Measurements from ENCODE around the gene ST6GALNAC2. TPM values are rescaled to one million over a fixed set of nuclear protein-coding genes. Genes with fewer than 3 reads are reported as not detected.

Gene ST6GALNAC2
- total and polyA plus RNA-seq, 4 experiments from 2014 or later, result 0.95 to 3.6 (median 2.9) TPM

- Mint-ChIP-seq H3K4me3 (no peak overlapping the region), H3K27ac (no peak overlapping the region), H3K36me3 (no peaks in the 10 kb centered on the region), H3K4me1 (peaks cover 16 to 26% (median 20%) of the 10 kb centered on the region in 4 donors), H3K9me3 (no peaks in the 10 kb centered on the region), H3K27me3 (peaks cover 3 to 9% of the 10 kb centered on the region in 2 donors)
- Histone ChIP-seq H3K4me1 (ENCODE audit: insufficient read depth, low read length) (peaks cover 20% of the 10 kb centered on the region), H3K9me3 (ENCODE audit: control insufficient read depth in 1 of 2, low read length in 2 of 2) (no peaks in the 10 kb centered on the region), H3K27ac (ENCODE audit: low read depth, low read length) (no peak overlapping the region), H3K4me3 (ENCODE audit: low read length in 2 of 2) (no peak overlapping the region), H3K27me3 (ENCODE audit: insufficient read depth, low read length) (no peaks in the 10 kb centered on the region), H3K36me3 (ENCODE audit: insufficient read depth, low read length) (no peaks in the 10 kb centered on the region)
- CTCF ChIA-PET (ENCODE audit: partially characterized antibody), result interaction anchor here (0.6 to 1.5 kb wide), 4 partner anchors 41 to 534 kb away, joined by 3 to 5 read pairs (median 4); no protein-coding TSS in a partner anchor
- no peak for DNase-seq
- intact Hi-C loops (cut with micrococcal nuclease), result no loop called here
- POLR2A ChIA-PET (ENCODE audit: partially characterized antibody), result interaction anchor here (1.0 kb wide), 1 partner anchor 13 kb away, joined by 3 read pairs; no protein-coding TSS in a partner anchor
These were observed 14.2 kb upstream of the ST6GALNAC2 start for GRCh38 chr17:76599694-76600460.

GRCh38 chr17:76598004-76598439, 12.4 kb upstream of the ST6GALNAC2 start:
- Histone ChIP-seq H3K27me3 (ENCODE audit: insufficient read depth, low read length) (no peaks in the 10 kb centered on the region), H3K9me3 (ENCODE audit: control insufficient read depth in 1 of 2, low read length in 2 of 2) (no peaks in the 10 kb centered on the region), H3K4me1 (ENCODE audit: insufficient read depth, low read length) (peaks cover 20% of the 10 kb centered on the region), H3K4me3 (ENCODE audit: low read length in 2 of 2) (no peak overlapping the region), H3K36me3 (ENCODE audit: insufficient read depth, low read length) (no peaks in the 10 kb centered on the region), H3K27ac (ENCODE audit: low read depth, low read length) (no peak overlapping the region)
- ChIA-PET CTCF (ENCODE audit: partially characterized antibody) (interaction anchor here (0.9 to 1.7 kb wide), 2 partner anchors 26 to 84 kb away, joined by 4 to 8 read pairs; no protein-coding TSS in a partner anchor), POLR2A (ENCODE audit: partially characterized antibody) (no interaction called here)
- DNase-seq, result no peak
- Mint-ChIP-seq H3K27me3 (peaks cover 3 to 16% of the 10 kb centered on the region in 2 donors), H3K36me3 (no peaks in the 10 kb centered on the region), H3K27ac (peak overlapping the region in 1 of 7 donors; percentile 4), H3K4me3 (no peak overlapping the region), H3K4me1 (peaks cover 16 to 25% (median 20%) of the 10 kb centered on the region in 4 donors), H3K9me3 (peaks cover 0 to 2% (median 0%) of the 10 kb centered on the region in 8 donors)
- intact Hi-C loops (cut with micrococcal nuclease), result no loop called here

GRCh38 chr17:76597156-76598003, 11.7 kb upstream of the ST6GALNAC2 start:
- H3K4me3 ChIP-seq (ENCODE audit: low read length in 2 of 2), result no peak overlapping the region
- CTCF ChIA-PET (ENCODE audit: partially characterized antibody), result interaction anchor here (0.6 to 1.7 kb wide), 3 partner anchors 20 to 84 kb away, joined by 3 to 8 read pairs (median 4); no protein-coding TSS in a partner anchor
- no peaks in the 10 kb centered on the region for H3K9me3 ChIP-seq (ENCODE audit: control insufficient read depth in 1 of 2, low read length in 2 of 2)
- H3K9me3 Mint-ChIP-seq, result peaks cover 0 to 2% (median 0%) of the 10 kb centered on the region in 8 donors
- H3K4me3 Mint-ChIP-seq, result no peak overlapping the region
- no peaks in the 10 kb centered on the region for H3K27me3 ChIP-seq (ENCODE audit: insufficient read depth, low read length)
- H3K27ac ChIP-seq (ENCODE audit: low read depth, low read length), result no peak overlapping the region
- DNase-seq, result no peak
- POLR2A ChIA-PET (ENCODE audit: partially characterized antibody), result no interaction called here
- H3K36me3 ChIP-seq (ENCODE audit: insufficient read depth, low read length), result no peaks in the 10 kb centered on the region
- no peak overlapping the region for H3K27ac Mint-ChIP-seq
- H3K36me3 Mint-ChIP-seq, result no peaks in the 10 kb centered on the region
- peaks cover 16 to 20% (median 17%) of the 10 kb centered on the region in 4 donors for H3K4me1 Mint-ChIP-seq
- H3K27me3 Mint-ChIP-seq, result peaks cover 3 to 16% of the 10 kb centered on the region in 2 donors
- peaks cover 19% of the 10 kb centered on the region for H3K4me1 ChIP-seq (ENCODE audit: insufficient read depth, low read length)
- intact Hi-C loops (cut with micrococcal nuclease), result no loop called here

GRCh38 chr17:76594690-76595089, 9.0 kb upstream of the ST6GALNAC2 start:
- no peak for DNase-seq
- POLR2A ChIA-PET (ENCODE audit: partially characterized antibody), result no interaction called here
- Mint-ChIP-seq H3K9me3 (peaks cover 0 to 2% (median 0%) of the 10 kb centered on the region in 8 donors), H3K27ac (no peak overlapping the region), H3K4me3 (no peak overlapping the region), H3K36me3 (no peaks in the 10 kb centered on the region), H3K4me1 (peaks cover 0 to 2% (median under 1%) of the 10 kb centered on the region in 4 donors), H3K27me3 (peaks cover 5 to 16% of the 10 kb centered on the region in 2 donors)
- Histone ChIP-seq H3K36me3 (ENCODE audit: insufficient read depth, low read length) (no peaks in the 10 kb centered on the region), H3K9me3 (ENCODE audit: control insufficient read depth in 1 of 2, low read length in 2 of 2) (no peaks in the 10 kb centered on the region), H3K27ac (ENCODE audit: low read depth, low read length) (no peak overlapping the region), H3K27me3 (ENCODE audit: insufficient read depth, low read length) (no peaks in the 10 kb centered on the region), H3K4me1 (ENCODE audit: insufficient read depth, low read length) (no peaks in the 10 kb centered on the region), H3K4me3 (ENCODE audit: low read length in 2 of 2) (no peak overlapping the region)
- intact Hi-C loops (cut with micrococcal nuclease), result no loop called here
- CTCF ChIA-PET (ENCODE audit: partially characterized antibody), result interaction anchor here (0.9 to 3.2 kb wide), 3 partner anchors 29 to 39 kb away, joined by 4 to 11 read pairs (median 4); no protein-coding TSS in a partner anchor

GRCh38 chr17:76593959-76594358, 8.3 kb upstream of the ST6GALNAC2 start:
- Mint-ChIP-seq H3K4me1 (peaks cover 0 to 2% (median under 1%) of the 10 kb centered on the region in 4 donors), H3K27me3 (peaks cover 9 to 23% of the 10 kb centered on the region in 2 donors), H3K27ac (no peak overlapping the region), H3K4me3 (no peak overlapping the region), H3K9me3 (peaks cover 0 to 4% (median 0%) of the 10 kb centered on the region in 8 donors), H3K36me3 (no peaks in the 10 kb centered on the region)
- H3K36me3 ChIP-seq (ENCODE audit: insufficient read depth, low read length), result no peaks in the 10 kb centered on the region
- H3K4me3 ChIP-seq (ENCODE audit: low read length in 2 of 2), result no peak overlapping the region
- no peaks in the 10 kb centered on the region for H3K27me3 ChIP-seq (ENCODE audit: insufficient read depth, low read length)
- no peak for DNase-seq
- H3K9me3 ChIP-seq (ENCODE audit: control insufficient read depth in 1 of 2, low read length in 2 of 2), result no peaks in the 10 kb centered on the region
- CTCF ChIA-PET (ENCODE audit: partially characterized antibody), result interaction anchor here (1.1 to 3.2 kb wide), 4 partner anchors 30 to 88 kb away, joined by 3 to 11 read pairs (median 4); no protein-coding TSS in a partner anchor
- intact Hi-C loops (cut with micrococcal nuclease), result no loop called here
- POLR2A ChIA-PET (ENCODE audit: partially characterized antibody), result interaction anchor here (1.1 kb wide), 1 partner anchor 8 kb away, joined by 3 read pairs; no protein-coding TSS in a partner anchor
- H3K27ac ChIP-seq (ENCODE audit: low read depth, low read length), result no peak overlapping the region
- no peaks in the 10 kb centered on the region for H3K4me1 ChIP-seq (ENCODE audit: insufficient read depth, low read length)

- CTCF ChIA-PET (ENCODE audit: partially characterized antibody), result interaction anchor here (1.1 to 3.2 kb wide), 4 partner anchors 31 to 88 kb away, joined by 3 to 11 read pairs (median 4); no protein-coding TSS in a partner anchor
- Mint-ChIP-seq H3K9me3 (peaks cover 0 to 4% (median under 1%) of the 10 kb centered on the region in 8 donors), H3K27me3 (peaks cover 12 to 27% of the 10 kb centered on the region in 2 donors), H3K27ac (peak overlapping the region in 2 of 7 donors; percentile 6 to 49), H3K4me1 (peaks cover 0 to 3% (median 2%) of the 10 kb centered on the region in 4 donors), H3K4me3 (no peak overlapping the region), H3K36me3 (no peaks in the 10 kb centered on the region)
- no peaks in the 10 kb centered on the region for H3K36me3 ChIP-seq (ENCODE audit: insufficient read depth, low read length)
- intact Hi-C loops (cut with micrococcal nuclease), result no loop called here
- POLR2A ChIA-PET (ENCODE audit: partially characterized antibody), result interaction anchor here (1.1 kb wide), 1 partner anchor 8 kb away, joined by 3 read pairs; no protein-coding TSS in a partner anchor
- DNase-seq, result no peak
- no peak overlapping the region for H3K27ac ChIP-seq (ENCODE audit: low read depth, low read length)
- no peaks in the 10 kb centered on the region for H3K27me3 ChIP-seq (ENCODE audit: insufficient read depth, low read length)
- H3K9me3 ChIP-seq (ENCODE audit: control insufficient read depth in 1 of 2, low read length in 2 of 2), result no peaks in the 10 kb centered on the region
- no peaks in the 10 kb centered on the region for H3K4me1 ChIP-seq (ENCODE audit: insufficient read depth, low read length)
- no peak overlapping the region for H3K4me3 ChIP-seq (ENCODE audit: low read length in 2 of 2)
These were observed 7.7 kb upstream of the ST6GALNAC2 start for GRCh38 chr17:76593384-76593826.
